H9 (cell line): ENCODE measurements around the gene EBF4. TPM values are rescaled to one million over a fixed set of nuclear protein-coding genes. Genes with fewer than 3 reads are reported as not detected.
A peak's percentile ranks its signal among the peaks of the same experiment; 100 is the strongest.

Experiments used
- DNase-seq: peaks from one replicate; pipeline ENCODE4 v3.0.0-alpha.2; 2017
- H2AFZ ChIP-seq: one replicate; pipeline ENCODE4 v1.6.1; 2013; ENCODE audit warnings: mild to moderate bottlenecking, low read length, control low read depth, moderate library complexity
- H2AK5ac ChIP-seq: 2 replicates; pipeline ENCODE4 v1.6.1; 2013; ENCODE audit warnings: low read length, control low read depth, mixed read lengths; ENCODE audit not compliant: insufficient read length
- H2BK120ac ChIP-seq: one replicate; pipeline ENCODE4 v1.6.1; 2013; ENCODE audit warnings: low read depth, mild to moderate bottlenecking, low read length, control low read depth, inconsistent platforms; ENCODE audit not compliant: poor library complexity, severe bottlenecking
- H2BK12ac ChIP-seq: 2 replicates; pipeline ENCODE4 v1.6.1; 2013; ENCODE audit warnings: low read length, control low read depth, mixed read lengths, low read depth; ENCODE audit not compliant: insufficient read length
- H2BK15ac ChIP-seq: 2 replicates; pipeline ENCODE4 v1.6.1; 2013; ENCODE audit warnings: low read depth, low read length, control low read depth
- H2BK20ac ChIP-seq: one replicate; pipeline ENCODE4 v1.6.1; 2013; ENCODE audit warnings: low read depth, mild to moderate bottlenecking, low read length, control low read depth, inconsistent platforms; ENCODE audit not compliant: poor library complexity, severe bottlenecking
- H2BK5ac ChIP-seq: 2 replicates; pipeline ENCODE4 v1.6.1; 2013; ENCODE audit warnings: low read length, control low read depth, mixed read lengths; ENCODE audit not compliant: insufficient read length
- H3K14ac ChIP-seq: 2 replicates; pipeline ENCODE4 v1.6.1; 2013; ENCODE audit warnings: low read length, control low read depth; ENCODE audit not compliant: insufficient read depth
- H3K18ac ChIP-seq: 2 replicates; pipeline ENCODE4 v1.6.1; 2013; ENCODE audit warnings: low read depth, mild to moderate bottlenecking, mixed read lengths, low read length, control low read depth; ENCODE audit not compliant: insufficient read length
- H3K23ac ChIP-seq: 2 replicates; pipeline ENCODE4 v1.6.1; 2013; ENCODE audit warnings: low read length, control low read depth, mixed read lengths, low read depth; ENCODE audit not compliant: insufficient read length
- H3K23me2 ChIP-seq: 2 replicates; pipeline ENCODE4 v1.6.1; 2013; ENCODE audit warnings: low read depth, mild to moderate bottlenecking, mixed read lengths, low read length, control low read depth; ENCODE audit not compliant: insufficient read length, poor library complexity, severe bottlenecking
- H3K27ac ChIP-seq: 2 replicates; pipeline ENCODE4 v1.5.1; 2013; ENCODE audit warnings: low read length, control low read depth, mixed read lengths, low read depth; ENCODE audit not compliant: insufficient read length
- H3K27me3 ChIP-seq: 2 replicates; pipeline ENCODE4 v1.6.1; 2013; ENCODE audit warnings: low read length, control low read depth, inconsistent platforms; ENCODE audit not compliant: insufficient read depth
- H3K4ac ChIP-seq: 2 replicates; pipeline ENCODE4 v1.6.1; 2013; ENCODE audit warnings: low read depth, mild to moderate bottlenecking, control low read depth, inconsistent platforms, low read length, moderate library complexity
- H3K4me1 ChIP-seq: 2 replicates; pipeline ENCODE4 v1.6.1; 2013; ENCODE audit warnings: low read length, control low read depth, inconsistent platforms; ENCODE audit not compliant: insufficient read depth
- H3K4me2 ChIP-seq: 2 replicates; pipeline ENCODE4 v1.6.1; 2013; ENCODE audit warnings: low read length, control low read depth, mixed read lengths; ENCODE audit not compliant: insufficient read length, insufficient read depth
- H3K56ac ChIP-seq: 2 replicates; pipeline ENCODE4 v1.6.1; 2013; ENCODE audit warnings: low read depth, mild to moderate bottlenecking, mixed read lengths, low read length, control low read depth; ENCODE audit not compliant: insufficient read length
- H3K79me1 ChIP-seq: 2 replicates; pipeline ENCODE4 v1.6.1; 2013; ENCODE audit warnings: low read depth, mild to moderate bottlenecking, moderate library complexity, low read length, control low read depth, inconsistent platforms; ENCODE audit not compliant: insufficient read depth, poor library complexity, severe bottlenecking
- H3K79me2 ChIP-seq: 2 replicates; pipeline ENCODE4 v1.6.1; 2013; ENCODE audit warnings: low read length, control low read depth, inconsistent platforms; ENCODE audit not compliant: insufficient read depth
- H3K9ac ChIP-seq: 2 replicates; pipeline ENCODE4 v1.6.1; 2013; ENCODE audit warnings: low read length, control low read depth, mixed read lengths; ENCODE audit not compliant: insufficient read length; ENCODE audit errors: extremely low read depth
- H3K9me3 ChIP-seq: one replicate; pipeline ENCODE4 v1.6.1; 2013; ENCODE audit warnings: low read depth, low read length, inconsistent platforms; ENCODE audit not compliant: control insufficient read depth
- H3T11ph ChIP-seq: one replicate; pipeline ENCODE4 v1.6.1; 2013; ENCODE audit warnings: mild to moderate bottlenecking, low read length, control low read depth, inconsistent platforms
- H4K20me1 ChIP-seq: one replicate; pipeline ENCODE4 v1.6.1; 2013; ENCODE audit not compliant: control insufficient read depth, insufficient read length, insufficient read depth
- H4K5ac ChIP-seq: 2 replicates; pipeline ENCODE4 v1.6.1; 2013; ENCODE audit warnings: low read depth, mild to moderate bottlenecking, mixed read lengths, low read length, control low read depth; ENCODE audit not compliant: insufficient read length
- H4K8ac ChIP-seq: replicated peaks from 2 replicates; pipeline ENCODE4 v1.6.1; 2013; ENCODE audit warnings: low read length, control low read depth, mixed read lengths, low read depth; ENCODE audit not compliant: insufficient read length
- H4K91ac ChIP-seq: 2 replicates; pipeline ENCODE4 v1.6.1; 2013; ENCODE audit warnings: low read depth, mild to moderate bottlenecking, moderate library complexity, mixed read lengths, low read length, control low read depth; ENCODE audit not compliant: insufficient read length
- H3K27ac Mint-ChIP-seq, 3 experiments: 2 replicates in 2 of 3; 3 replicates in 1 of 3; pipeline ENCODE4 v1.8.0; 2020 to 2021; ENCODE audit warnings: mixed read lengths in 3 of 3, mild to moderate bottlenecking in 1 of 3, moderate library complexity in 1 of 3
- H3K27me3 Mint-ChIP-seq: 2 replicates; pipeline ENCODE4 v1.8.0; 2021; ENCODE audit warnings: low read depth, mild to moderate bottlenecking, moderate library complexity, mixed read lengths
- H3K36me3 Mint-ChIP-seq, 3 experiments: 2 replicates in 2 of 3; 3 replicates in 1 of 3; pipeline ENCODE4 v1.8.0; 2020 to 2021; ENCODE audit warnings: low read depth in 3 of 3, mixed read lengths in 3 of 3; ENCODE audit not compliant: insufficient read depth in 1 of 3
- H3K4me1 Mint-ChIP-seq, 2 experiments: 2 replicates each; pipeline ENCODE4 v1.8.0; 2020; ENCODE audit warnings: mixed read lengths in 2 of 2
- H3K4me3 Mint-ChIP-seq, 2 experiments: 2 replicates in 1 of 2; 3 replicates in 1 of 2; pipeline ENCODE4 v1.8.0; 2020 to 2021; ENCODE audit warnings: mild to moderate bottlenecking in 2 of 2, mixed read lengths in 2 of 2, moderate library complexity in 1 of 2
- H3K9me3 Mint-ChIP-seq, 2 experiments: 2 replicates in 1 of 2; 3 replicates in 1 of 2; pipeline ENCODE4 v1.8.0; 2020; ENCODE audit warnings: mild to moderate bottlenecking in 2 of 2, mixed read lengths in 2 of 2, moderate library complexity in 1 of 2
- CTCF ChIP-seq: fragments of 200-600 bp; sonication (generic); conservative IDR thresholded peaks from 3 replicates; pipeline ENCODE4 v1.8.0; 2021; ENCODE audit warnings: antibody characterized with exemption, mild to moderate bottlenecking
- WGBS: extraction: QIAGEN DNeasy Blood & Tissue Kit; methylation state at CpG from one replicate; pipeline ENCODE4 v1.1.7; 2013; ENCODE audit warnings: missing lambda C conversion rate, low lambda C conversion rate, mixed read lengths; ENCODE audit not compliant: insufficient read length; ENCODE audit errors: extremely low coverage; 5-methylcytosine and 5-hydroxymethylcytosine counted together
- total RNA-seq: library from RNA; stranded (reverse); gene quantifications from 2 replicates; pipeline ENCODE4 v1.2.1, GENCODE V29; 2021

Gene EBF4
- total RNA-seq, 1 experiment from 2014 or later: 3.9 TPM

- Histone ChIP-seq H3T11ph (no peak overlapping the region), H3K79me1 (no peaks in the 10 kb centered on the region), H3K27ac (no peak overlapping the region), H2BK120ac (no peak overlapping the region), H4K91ac (no peak overlapping the region), H3K4me2 (no peak overlapping the region), H3K56ac (no peak overlapping the region), H4K8ac (no peak overlapping the region), H3K27me3 (no peaks in the 10 kb centered on the region; the same call in 1 of the 2 replicates), H2BK5ac (no peak overlapping the region), H3K14ac (no peak overlapping the region), H2BK20ac (no peak overlapping the region), H3K23ac (no peak overlapping the region), H3K23me2 (no peaks in the 10 kb centered on the region), H2AK5ac (no peak overlapping the region), H3K4ac (no peak overlapping the region), H4K20me1 (no peaks in the 10 kb centered on the region), H2BK15ac (no peak overlapping the region), H2BK12ac (no peak overlapping the region), H2AFZ (no peak overlapping the region), H3K79me2 (no peaks in the 10 kb centered on the region), H4K5ac (no peak overlapping the region), H3K4me1 (peaks cover 3% of the 10 kb centered on the region; the same call in 1 of the 2 replicates), H3K18ac (no peak overlapping the region), H3K9ac (no peak overlapping the region), H3K9me3 (no peaks in the 10 kb centered on the region)
- H3K4me3 Mint-ChIP-seq: no peak overlapping the region
- no CpG with 5 or more reads among the region's 6 CpGs for WGBS
- H3K4me1 Mint-ChIP-seq: peaks cover 22 to 27% of the 10 kb centered on the region in 2 experiments
- H3K9me3 Mint-ChIP-seq: no peaks in the 10 kb centered on the region; a peak in 1 of 5 replicates
- H3K27ac Mint-ChIP-seq: no peak overlapping the region
- peak; percentile 24 for DNase-seq
- H3K36me3 Mint-ChIP-seq: no peaks in the 10 kb centered on the region
- no peak for TF ChIP-seq CTCF
- peaks cover 65% of the 10 kb centered on the region for H3K27me3 Mint-ChIP-seq
Observed at GRCh38 chr20:2740702-2741101, 48.1 kb downstream of the EBF4 start.
